HepG2 (cell line): ENCODE measurements around the gene SPRED2. TPM values are rescaled to one million over a fixed set of nuclear protein-coding genes. Genes with fewer than 3 reads are reported as not detected.

Experiments
- HNRNPUL1 ChIP-seq: fragments of 200-400 bp; formaldehyde crosslinking; IDR thresholded peaks from 2 replicates; pipeline ENCODE4 v1.6.1; 2017; ENCODE audit warnings: low read depth, mild to moderate bottlenecking, low read length, moderate library complexity
- KMT2A ChIP-seq: sonication (generic); formaldehyde crosslinking; IDR thresholded peaks from 2 replicates; pipeline ENCODE4 v1.4.0; 2020; ENCODE audit warnings: missing genetic modification reagents
- MBD4 ChIP-seq: IDR thresholded peaks from 2 replicates; pipeline ENCODE4 v1.6.1; 2012; ENCODE audit warnings: low read length, inconsistent platforms, borderline replicate concordance
- MED8 ChIP-seq: sonication (generic); formaldehyde crosslinking; IDR thresholded peaks from 2 replicates; pipeline ENCODE4 v1.8.1; 2023; ENCODE audit warnings: mild to moderate bottlenecking, missing genetic modification reagents; ENCODE audit not compliant: insufficient replicate concordance
- NFIC ChIP-seq: IDR thresholded peaks from 2 replicates; pipeline ENCODE4 v1.6.1; 2012; ENCODE audit warnings: mild to moderate bottlenecking, low read length, inconsistent platforms
- NFKBIZ ChIP-seq: IDR thresholded peaks from 2 replicates; pipeline ENCODE4 v1.6.1; 2018; ENCODE audit warnings: missing genetic modification reagents, missing compliant biosample characterization
- NR2F2 ChIP-seq: IDR thresholded peaks from 2 replicates; pipeline ENCODE4 v1.6.1; 2012; ENCODE audit warnings: low read depth, inconsistent platforms, borderline replicate concordance
- SAFB2 ChIP-seq: sonication (generic); formaldehyde crosslinking; IDR thresholded peaks from 2 replicates; pipeline ENCODE4 v1.5.1; 2020; ENCODE audit warnings: missing genetic modification reagents, low read depth, mild to moderate bottlenecking, borderline replicate concordance
- SETDB1 ChIP-seq: sonication (generic); formaldehyde crosslinking; IDR thresholded peaks from 2 replicates; pipeline ENCODE4 v1.5.1; 2020; ENCODE audit warnings: missing genetic modification reagents, mild to moderate bottlenecking, borderline replicate concordance
- ZHX2 ChIP-seq, 2 experiments: sonication (generic) in 1 of 2; formaldehyde crosslinking in 1 of 2; IDR thresholded peaks; 2 replicates each; pipeline versions ENCODE4 v1.6.1 to v1.9.0; 2014 to 2022; ENCODE audit warnings: antibody characterized with exemption in 1 of 2, borderline replicate concordance in 1 of 2, inconsistent platforms in 1 of 2, low read depth in 1 of 2, missing genetic modification reagents in 1 of 2
- ZNF275 ChIP-seq: sonication (generic); formaldehyde crosslinking; IDR thresholded peaks from 2 replicates; pipeline ENCODE4 v1.8.0; 2022; ENCODE audit warnings: missing genetic modification reagents, mild to moderate bottlenecking, inconsistent platforms, borderline replicate concordance
- ZNF329 ChIP-seq: sonication (generic); formaldehyde crosslinking; IDR thresholded peaks from 2 replicates; pipeline ENCODE4 v1.9.0; 2021; ENCODE audit warnings: low read depth, mild to moderate bottlenecking, missing genetic modification reagents
- ZNF337 ChIP-seq: sonication (generic); formaldehyde crosslinking; IDR thresholded peaks from 2 replicates; pipeline ENCODE4 v1.5.1; 2020; ENCODE audit warnings: missing genetic modification reagents, low read depth, mild to moderate bottlenecking, borderline replicate concordance
- ZNF501 ChIP-seq: sonication (generic); formaldehyde crosslinking; IDR thresholded peaks from 2 replicates; pipeline ENCODE4 v1.5.1; 2020; ENCODE audit warnings: mild to moderate bottlenecking, moderate library complexity, missing genetic modification reagents
- ZNF569 ChIP-seq: sonication (generic); formaldehyde crosslinking; IDR thresholded peaks from 2 replicates; pipeline ENCODE4 v1.5.0; 2020; ENCODE audit warnings: mild to moderate bottlenecking, missing genetic modification reagents, moderate library complexity, borderline replicate concordance
- ZNF605 ChIP-seq: sonication (generic); formaldehyde crosslinking; IDR thresholded peaks from 2 replicates; pipeline ENCODE4 v1.8.0; 2022; ENCODE audit warnings: mild to moderate bottlenecking, missing genetic modification reagents
- ZNF781 ChIP-seq: sonication (generic); formaldehyde crosslinking; IDR thresholded peaks from 2 replicates; pipeline ENCODE4 v1.5.1; 2020; ENCODE audit warnings: borderline replicate concordance, mild to moderate bottlenecking, missing genetic modification reagents; ENCODE audit errors: not compliant biosample characterization
- polyA plus RNA-seq, 8 experiments: library from polyadenylated mRNA; depleted of rRNA in 3 of 8; stranded (reverse) in 7 of 8; unstranded in 1 of 8; fragments of >200 nt; fragmentation: Illumina TruSeq in 4 of 8; extraction: Trizol in 4 of 8; gene quantifications; 2 replicates each; pipeline versions ENCODE4 v1.2.1 to v1.2.3, GENCODE V29; 2011 to 2016; ENCODE audit warnings: low read depth in 4 of 8, missing spikeins in 1 of 8, mixed read lengths in 1 of 8; ENCODE audit not compliant: insufficient read depth in 1 of 8
- total RNA-seq, 5 experiments: library from RNA; depleted of rRNA; stranded (reverse); fragments of >200 nt; fragmentation: Illumina TruSeq; extraction: Trizol; gene quantifications; 2 replicates each; pipeline ENCODE4 v1.2.3, GENCODE V29; 2016; ENCODE audit warnings: low read depth in 1 of 5
- TF ChIP-seq, protein P1 (sequence below): IDR thresholded peaks from 2 replicates; pipeline ENCODE4 v1.6.1; 2016; ENCODE audit warnings: missing biosample characterization, missing genetic modification reagents, low read depth
- TF ChIP-seq, protein P2 (sequence below): sonication (generic); formaldehyde crosslinking; IDR thresholded peaks from 2 replicates; pipeline ENCODE4 v1.4.0; 2020; ENCODE audit warnings: mild to moderate bottlenecking, low read depth, missing genetic modification reagents

SPRED2 gene
- total and polyA plus RNA-seq, 2 of the 13 experiments (the other 11 are each of a cell fraction or from before 2014, with no cell fraction given) = 13.0 to 37.0 TPM

DNA sequence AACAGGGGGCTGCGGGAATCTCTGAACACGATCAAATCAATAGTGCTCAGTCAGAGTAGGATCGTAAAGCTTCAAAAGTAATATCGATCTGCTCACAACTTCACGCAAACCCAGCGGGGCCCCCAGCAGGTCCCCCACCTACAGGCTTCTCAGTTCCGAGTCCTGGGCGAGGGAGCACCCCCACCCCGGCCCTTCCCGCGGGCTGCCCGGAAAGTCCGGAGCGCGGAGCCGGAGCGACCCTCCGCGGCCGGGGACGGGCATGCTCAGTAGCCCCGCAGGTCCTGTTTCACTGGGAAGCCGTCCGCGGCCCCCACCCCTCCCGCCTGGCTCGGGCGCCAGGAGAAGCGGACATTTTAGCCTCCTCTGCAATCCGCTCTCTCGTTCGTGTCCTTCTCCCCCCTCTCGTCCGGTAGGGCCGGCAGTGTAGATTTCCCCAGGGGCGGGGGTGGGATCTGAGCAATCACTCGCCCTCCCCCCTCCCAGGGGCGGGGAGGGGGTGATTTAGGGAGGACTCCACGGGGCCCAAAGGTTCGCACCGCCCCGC lies 3.3 kb upstream of the SPRED2 start (continued):
- TF ChIP-seq ZNF329 (CRISPR knock-in tag) (no peak; the same call in none of the 2 replicates), ZNF501 (CRISPR knock-in tag) (no peak), NFIC (peak; percentile 58; the same call in 1 of the 2 replicates), NR2F2 (no peak), MED8 (CRISPR knock-in tag) (peak; percentile 54), SAFB2 (no peak; the same call in 1 of the 2 replicates), ZNF569 (CRISPR knock-in tag) (no peak), NFKBIZ (CRISPR knock-in tag) (peak; percentile 22; the same call in 1 of the 2 replicates), ZHX2 (IDR thresholded peaks at IDR 0.05; ENCODE audit: low read depth) (peak; percentile 62; the same call in 1 of the 2 replicates), ZHX2 (CRISPR knock-in tag; IDR thresholded peaks at IDR 0.05; ENCODE audit: borderline replicate concordance) (no peak; the same call in 1 of the 2 replicates), ZNF605 (no peak; the same call in none of the 2 replicates), ZNF275 (CRISPR knock-in tag) (peak; percentile 74), ZNF337 (CRISPR knock-in tag) (no peak), MBD4 (no peak), ZNF781 (CRISPR knock-in tag) (peak; percentile 66), SETDB1 (no peak; the same call in 1 of the 2 replicates), HNRNPUL1 (no peak; the same call in 1 of the 2 replicates), KMT2A (CRISPR knock-in tag) (peak; percentile 76)
- TF ChIP-seq, protein P1, sequence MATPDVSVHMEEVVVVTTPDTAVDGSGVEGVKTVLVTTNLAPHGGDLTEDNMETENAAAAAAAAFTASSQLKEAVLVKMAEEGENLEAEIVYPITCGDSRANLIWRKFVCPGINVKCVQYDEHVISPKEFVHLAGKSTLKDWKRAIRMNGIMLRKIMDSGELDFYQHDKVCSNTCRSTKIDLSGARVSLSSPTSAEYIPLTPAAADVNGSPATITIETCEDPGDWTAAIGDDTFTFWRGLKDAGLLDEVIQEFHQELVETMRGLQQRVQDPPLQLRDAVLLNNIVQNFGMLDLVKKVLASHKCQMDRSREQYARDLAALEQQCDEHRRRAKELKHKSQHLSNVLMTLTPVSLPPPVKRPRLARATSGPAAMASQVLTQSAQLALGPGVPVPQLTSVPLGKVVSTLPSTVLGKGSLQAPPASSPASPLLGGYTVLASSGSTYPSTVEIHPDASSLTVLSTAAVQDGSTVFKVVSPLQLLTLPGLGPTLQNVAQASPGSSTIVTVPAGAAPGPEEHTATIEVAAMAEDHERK (CRISPR knock-in tag) = peak; percentile 59; the same call in 1 of the 2 replicates
- TF ChIP-seq, protein P2, sequence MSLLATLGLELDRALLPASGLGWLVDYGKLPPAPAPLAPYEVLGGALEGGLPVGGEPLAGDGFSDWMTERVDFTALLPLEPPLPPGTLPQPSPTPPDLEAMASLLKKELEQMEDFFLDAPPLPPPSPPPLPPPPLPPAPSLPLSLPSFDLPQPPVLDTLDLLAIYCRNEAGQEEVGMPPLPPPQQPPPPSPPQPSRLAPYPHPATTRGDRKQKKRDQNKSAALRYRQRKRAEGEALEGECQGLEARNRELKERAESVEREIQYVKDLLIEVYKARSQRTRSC (CRISPR knock-in tag) = peak; percentile 59; the same call in 1 of the 2 replicates
